Transverse colon (tissue), 4 donors: ENCODE results near the gene DDX51. TPM values are rescaled to one million over a fixed set of nuclear protein-coding genes. Genes with fewer than 3 reads are reported as not detected.

Source experiments
- DNase-seq: peaks from one replicate; pipeline ENCODE4 v3.0.0-alpha.2; 2019
- H3K27ac ChIP-seq, 4 donors: fragments of 200-600 bp; sonication (generic); 2 replicates each; pipeline ENCODE4 v1.5.1; 2016 to 2018; ENCODE audit warnings: inconsistent platforms in 4 of 4
- H3K27me3 ChIP-seq: fragments of 200-600 bp; sonication (generic); 2 replicates; pipeline ENCODE4 v1.5.1; 2017; ENCODE audit warnings: inconsistent platforms
- H3K36me3 ChIP-seq, 4 donors: fragments of 200-600 bp; sonication (generic); 2 replicates each; pipeline ENCODE4 v1.5.1; 2017 to 2019; ENCODE audit warnings: inconsistent platforms in 4 of 4
- H3K4me1 ChIP-seq, 4 donors: fragments of 200-600 bp; sonication (generic); 2 replicates each; pipeline ENCODE4 v1.5.1; 2017 to 2020; ENCODE audit warnings: inconsistent platforms in 4 of 4
- H3K4me3 ChIP-seq, 4 donors: fragments of 200-600 bp; sonication (generic); 1 replicate in 1 of 4; 2 replicates in 3 of 4; pipeline versions ENCODE4 v1.5.1 to v1.6.1; 2017 to 2019; ENCODE audit warnings: inconsistent platforms in 4 of 4
- H3K9me3 ChIP-seq, 2 donors: fragments of 200-600 bp; sonication (generic); 2 replicates each; pipeline ENCODE4 v1.5.1; 2017 to 2019; ENCODE audit warnings: inconsistent platforms in 2 of 2
- EP300 ChIP-seq: sonication (generic); formaldehyde crosslinking; IDR thresholded peaks from one replicate; pipeline ENCODE4 v1.6.1; 2017; ENCODE audit warnings: antibody characterized with exemption, low read depth
- POLR2A ChIP-seq: fragments of 450-650 bp; IDR thresholded peaks from one replicate; pipeline ENCODE4 v1.6.1; 2016; ENCODE audit warnings: antibody characterized with exemption, mild to moderate bottlenecking, moderate library complexity
- POLR2AphosphoS5 ChIP-seq, 3 donors: sonication (generic); formaldehyde crosslinking; IDR thresholded peaks; one replicate each; pipeline ENCODE4 v1.6.1; 2016; ENCODE audit warnings: antibody characterized with exemption in 3 of 3
- WGBS, 2 donors: methylation state at CpG; one replicate each; pipeline ENCODE4 v1.1.5; 2018; ENCODE audit warnings: low coverage in 1 of 2; 5-methylcytosine and 5-hydroxymethylcytosine counted together
- in situ Hi-C, 4 donors: fragments of 200-750 bp; cut with MboI; loops; one replicate each; pipeline versions ENCODE4 v1.15.0 to v1.15.1; 2017; ENCODE audit warnings: low sequenced_read_pairs in 3 of 4, low pct_ligation_motif_present in 1 of 4, low pct_unique_long_range_greater_than_20kb in 1 of 4
- intact Hi-C: fragments of 100-400 bp; cut with DNase I; formaldehyde crosslinking; loops from one replicate; pipeline ENCODE4 v1.15.1; 2023; ENCODE audit warnings: low total_unique reads
- total RNA-seq, 4 donors: library from RNA; depleted of rRNA; stranded (reverse); fragments of >200 nt; gene quantifications; one replicate each; pipeline ENCODE4 v1.1.0, GENCODE V29; 2016
- TF ChIP-seq, protein P1 (sequence below), 5 experiments: fragments of 200-600 bp in 3 of 5; fragments of 450-650 bp in 2 of 5; sonication (generic) in 3 of 5; IDR thresholded peaks; 1 replicate in 2 of 5; 2 replicates in 3 of 5; pipeline ENCODE4 v1.5.1; 2016 to 2017; ENCODE audit warnings: antibody characterized with exemption in 5 of 5, inconsistent platforms in 3 of 5, mild to moderate bottlenecking in 2 of 5, moderate library complexity in 1 of 5

DDX51 gene
- total RNA-seq, 4 donors from 2014 or later, result 5.3 to 52.7 (median 21.2) TPM

DNA sequence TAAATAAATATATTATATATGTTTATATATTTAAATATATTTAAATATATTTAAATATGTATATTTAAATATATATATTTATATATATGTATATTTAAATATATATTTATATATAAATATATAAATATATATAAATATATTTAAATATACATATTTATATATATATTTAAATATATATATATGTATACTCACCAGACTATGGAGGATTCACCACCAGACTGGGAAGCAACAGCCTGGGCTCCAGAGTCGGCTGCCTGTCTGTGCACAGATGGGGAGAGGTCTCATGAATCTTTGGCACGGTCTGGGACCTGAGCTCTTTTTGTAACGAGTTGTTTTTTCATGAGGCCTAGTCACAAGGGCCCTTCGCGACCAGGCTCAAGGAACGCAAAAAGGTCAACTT is 21.5 kb upstream of the DDX51 start:
- in situ Hi-C loops, result no loop called here
- H3K4me3 ChIP-seq, result no peak overlapping the region
- no peak overlapping the region for H3K27ac ChIP-seq
- intact Hi-C loops, result no loop called here
- DNase-seq, result no peak
- peaks cover 0 to 8% (median 4%) of the 10 kb centered on the region in 4 donors for H3K4me1 ChIP-seq
- WGBS, 2 donors, result 91 to 95% methylated on average over 6 of the region's 6 CpGs
- TF ChIP-seq POLR2AphosphoS5 (IDR thresholded peaks at IDR 0.05), result no peak
- no peak for TF ChIP-seq POLR2A
- no peak for TF ChIP-seq EP300
- TF ChIP-seq, protein P1, sequence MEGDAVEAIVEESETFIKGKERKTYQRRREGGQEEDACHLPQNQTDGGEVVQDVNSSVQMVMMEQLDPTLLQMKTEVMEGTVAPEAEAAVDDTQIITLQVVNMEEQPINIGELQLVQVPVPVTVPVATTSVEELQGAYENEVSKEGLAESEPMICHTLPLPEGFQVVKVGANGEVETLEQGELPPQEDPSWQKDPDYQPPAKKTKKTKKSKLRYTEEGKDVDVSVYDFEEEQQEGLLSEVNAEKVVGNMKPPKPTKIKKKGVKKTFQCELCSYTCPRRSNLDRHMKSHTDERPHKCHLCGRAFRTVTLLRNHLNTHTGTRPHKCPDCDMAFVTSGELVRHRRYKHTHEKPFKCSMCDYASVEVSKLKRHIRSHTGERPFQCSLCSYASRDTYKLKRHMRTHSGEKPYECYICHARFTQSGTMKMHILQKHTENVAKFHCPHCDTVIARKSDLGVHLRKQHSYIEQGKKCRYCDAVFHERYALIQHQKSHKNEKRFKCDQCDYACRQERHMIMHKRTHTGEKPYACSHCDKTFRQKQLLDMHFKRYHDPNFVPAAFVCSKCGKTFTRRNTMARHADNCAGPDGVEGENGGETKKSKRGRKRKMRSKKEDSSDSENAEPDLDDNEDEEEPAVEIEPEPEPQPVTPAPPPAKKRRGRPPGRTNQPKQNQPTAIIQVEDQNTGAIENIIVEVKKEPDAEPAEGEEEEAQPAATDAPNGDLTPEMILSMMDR (IDR thresholded peaks at IDR 0.05), result no peak
- H3K27me3 ChIP-seq, result peaks cover 7% of the 10 kb centered on the region
- no peaks in the 10 kb centered on the region for H3K36me3 ChIP-seq
- no peaks in the 10 kb centered on the region for H3K9me3 ChIP-seq

GRCh38 chr12:132164426-132164825 is 20.3 kb upstream of the DDX51 start:
- no peaks in the 10 kb centered on the region for H3K9me3 ChIP-seq
- WGBS, 2 donors, result 75 to 82% methylated on average over 7 of the region's 7 CpGs
- peaks cover 7% of the 10 kb centered on the region for H3K27me3 ChIP-seq
- no peak overlapping the region for H3K4me3 ChIP-seq
- TF ChIP-seq POLR2AphosphoS5 (IDR thresholded peaks at IDR 0.05) (no peak), POLR2A (no peak), EP300 (no peak)
- TF ChIP-seq, protein P1 (IDR thresholded peaks at IDR 0.05), result no peak
- no peak overlapping the region for H3K27ac ChIP-seq
- in situ Hi-C loops, result no loop called here
- no peaks in the 10 kb centered on the region for H3K36me3 ChIP-seq
- DNase-seq, result no peak
- peaks cover 0 to 8% (median 4%) of the 10 kb centered on the region in 4 donors for H3K4me1 ChIP-seq
- intact Hi-C loops, result loop anchor here (5.0 kb wide), 1 partner anchor 897 kb away; no protein-coding TSS in a partner anchor

DNA sequence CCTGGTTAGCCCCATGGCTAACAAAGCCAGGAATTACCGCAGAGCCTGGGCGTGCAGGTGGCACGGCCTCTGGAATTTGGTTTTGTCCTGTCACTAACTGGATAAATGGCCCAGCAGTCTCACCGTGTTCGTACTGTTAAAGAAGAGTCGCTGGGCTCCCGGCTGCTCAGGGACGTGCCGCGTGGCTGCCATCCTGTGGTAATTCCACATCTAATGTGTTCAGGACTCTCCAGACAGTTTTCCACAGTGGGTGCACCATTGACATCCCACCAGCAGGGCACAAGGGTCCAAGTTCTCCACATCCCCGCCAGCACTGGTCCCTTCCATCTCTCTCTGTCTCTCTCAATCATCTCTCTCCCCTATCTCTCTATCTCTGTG is 19.8 kb upstream of the DDX51 start:
- Histone ChIP-seq H3K4me3 (no peak overlapping the region), H3K4me1 (peaks cover 0 to 8% (median 4%) of the 10 kb centered on the region in 4 donors), H3K36me3 (no peaks in the 10 kb centered on the region), H3K27me3 (peaks cover 7% of the 10 kb centered on the region), H3K9me3 (no peaks in the 10 kb centered on the region), H3K27ac (no peak overlapping the region)
- TF ChIP-seq, protein P1 (IDR thresholded peaks at IDR 0.05), result peak in 1 of 5 experiments; percentile 6
- no peak for TF ChIP-seq POLR2A
- no peak for TF ChIP-seq EP300
- WGBS, 2 donors, result 65 to 67% methylated on average over 1 to 11 of the region's 11 CpGs
- intact Hi-C loops, result loop anchor here (5.0 kb wide), 1 partner anchor 897 kb away; no protein-coding TSS in a partner anchor
- DNase-seq, result no peak
- in situ Hi-C loops, result no loop called here

- in situ Hi-C loops, result no loop called here
- no peaks in the 10 kb centered on the region for H3K36me3 ChIP-seq
- intact Hi-C loops, result loop anchor here (5.0 kb wide), 1 partner anchor 896 kb away; no protein-coding TSS in a partner anchor
- no peak for DNase-seq
- H3K4me3 ChIP-seq, result no peak overlapping the region
- H3K27ac ChIP-seq, result no peak overlapping the region
- no peaks in the 10 kb centered on the region for H3K9me3 ChIP-seq
- WGBS, 2 donors, result 46% methylated on average over 26 of the region's 26 CpGs; no CpG with 5 or more reads in 1 of the 2 donors
- peaks cover 0 to 8% (median 4%) of the 10 kb centered on the region in 4 donors for H3K4me1 ChIP-seq
- H3K27me3 ChIP-seq, result peaks cover 7% of the 10 kb centered on the region
- TF ChIP-seq POLR2A, result no peak
- no peak for TF ChIP-seq EP300
- TF ChIP-seq POLR2AphosphoS5 (IDR thresholded peaks at IDR 0.05), result no peak
- TF ChIP-seq, protein P1 (IDR thresholded peaks at IDR 0.05), result no peak
Measured at GRCh38 chr12:132163041-132163910, 19.2 kb upstream of the DDX51 start.
